GM19099 (cell line): ENCODE measurements around the gene PTPRG.

Experiments
- POLR2A ChIP-seq: IDR thresholded peaks from 3 replicates; pipeline ENCODE4 v1.6.1; 2011; ENCODE audit warnings: low read depth; ENCODE audit not compliant: insufficient read length; ENCODE audit errors: extremely low read depth

Gene PTPRG

DNA sequence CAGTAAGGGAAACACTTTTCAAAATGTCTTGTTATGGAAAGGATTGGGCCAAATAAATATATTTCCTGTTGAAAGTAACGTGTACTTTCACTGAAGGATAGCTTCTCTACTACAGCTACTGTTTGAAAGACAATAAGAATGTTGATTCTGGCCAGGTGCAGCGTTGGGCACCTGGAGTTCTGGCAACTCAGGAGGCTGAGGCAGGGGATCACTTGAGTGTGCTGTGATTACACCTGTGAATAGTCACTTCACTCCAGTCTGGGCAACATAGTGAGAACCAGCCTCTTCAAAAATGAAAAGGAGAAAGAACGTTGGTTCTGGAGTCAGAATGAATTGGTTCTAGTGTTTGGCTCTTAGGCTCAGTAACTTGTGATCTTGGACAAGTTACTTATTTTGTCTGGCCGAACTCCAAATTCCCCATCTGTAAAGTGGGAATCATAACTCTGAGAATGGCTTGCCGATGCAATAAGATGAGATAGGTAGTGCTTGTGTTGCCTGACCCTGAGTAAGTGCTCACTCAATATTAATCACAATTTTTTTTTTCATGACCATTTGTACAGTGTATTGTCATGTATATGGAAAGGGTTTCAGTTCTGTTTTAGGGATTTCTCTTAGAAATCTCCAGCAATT lies 310.8 kb downstream of the PTPRG start:
- no peak for TF ChIP-seq POLR2A

DNA sequence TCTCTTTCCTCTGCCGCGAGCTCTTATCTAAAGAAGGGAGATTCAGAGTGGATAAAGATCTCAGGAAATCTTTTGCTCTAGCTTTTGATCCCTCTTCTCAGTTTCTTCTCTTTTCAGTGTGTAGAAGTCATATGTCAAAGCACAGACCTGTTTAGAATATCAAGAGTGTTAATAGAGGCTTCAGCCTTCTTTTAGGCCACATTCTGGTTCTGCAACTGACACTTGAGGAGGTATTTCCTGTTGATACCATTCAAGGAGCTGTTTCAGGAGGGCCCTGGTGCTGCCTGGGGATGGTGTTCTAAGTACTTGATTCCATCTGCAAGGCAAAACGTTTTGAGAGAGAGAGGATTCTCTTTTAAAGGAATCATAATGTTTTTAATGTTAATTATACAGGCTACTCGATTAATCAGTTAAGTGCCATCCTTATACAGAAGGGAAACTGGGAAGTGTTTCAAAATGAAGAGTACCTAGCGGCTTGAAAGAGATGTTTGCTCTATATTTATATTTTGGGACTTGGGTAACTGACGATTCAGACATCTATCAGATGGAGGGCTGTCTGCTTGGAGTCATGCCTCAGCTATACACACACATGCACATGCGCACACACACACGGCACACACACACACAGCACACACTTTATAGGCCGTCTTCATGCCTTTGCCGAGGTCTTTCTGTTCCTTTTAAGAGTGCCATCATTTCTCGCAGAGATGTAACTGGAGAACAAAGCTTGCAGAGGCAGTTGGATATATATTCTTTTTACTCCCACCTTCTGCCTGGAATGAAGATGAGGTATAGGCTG lies 313.9 kb downstream of the PTPRG start:
- TF ChIP-seq POLR2A = no peak

DNA sequence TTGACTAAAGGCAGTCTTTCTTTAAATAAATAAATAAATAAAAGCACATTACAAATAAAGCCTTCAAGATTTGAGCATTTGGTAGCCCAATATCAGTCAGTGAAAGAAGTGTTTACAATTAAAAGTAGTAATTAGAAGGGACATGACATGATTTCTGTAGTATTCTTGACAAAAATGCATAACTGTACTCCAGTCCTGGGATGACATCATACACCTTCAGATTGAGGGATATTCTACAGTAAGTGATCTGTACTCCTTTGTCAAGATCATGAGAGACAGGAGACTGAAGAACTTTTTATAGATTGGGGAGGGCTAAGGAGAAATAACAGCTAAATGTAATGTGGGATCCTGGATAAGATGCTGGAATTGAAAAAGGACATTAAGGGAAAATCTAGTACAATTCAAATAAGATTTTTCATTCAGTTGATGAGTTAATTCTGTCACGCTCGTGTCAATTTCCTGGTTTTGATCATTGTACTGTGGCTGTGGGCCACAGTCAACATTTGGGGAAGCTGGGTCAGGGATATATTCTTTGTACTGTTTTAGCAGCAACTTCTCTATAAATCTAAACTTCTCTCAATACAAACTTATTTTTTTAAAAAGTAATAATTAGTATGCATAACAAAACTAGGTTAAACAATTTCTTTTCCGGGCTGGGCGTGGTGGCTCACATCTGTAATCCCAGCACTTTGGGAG lies 314.8 kb downstream of the PTPRG start:
- TF ChIP-seq POLR2A = no peak

DNA sequence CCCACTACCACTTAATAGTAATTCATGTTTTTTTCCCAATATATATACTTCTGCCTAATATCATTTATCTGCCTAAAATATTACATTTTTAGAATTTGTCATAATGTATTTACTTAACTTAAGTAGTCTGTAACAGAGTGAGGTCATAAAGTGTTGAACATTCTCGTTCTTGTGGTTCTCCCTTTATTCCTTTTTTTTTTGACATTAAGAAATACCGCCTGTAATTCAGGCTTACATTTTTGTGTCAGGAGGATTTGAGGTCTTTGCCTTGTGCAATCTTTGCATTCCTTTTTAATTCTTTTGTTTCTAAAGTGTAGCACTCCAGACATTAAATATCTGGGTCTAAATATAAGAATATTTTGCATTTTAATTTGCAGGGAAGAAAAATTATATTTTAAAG lies 315.4 kb downstream of the PTPRG start:
- no peak for TF ChIP-seq POLR2A

DNA sequence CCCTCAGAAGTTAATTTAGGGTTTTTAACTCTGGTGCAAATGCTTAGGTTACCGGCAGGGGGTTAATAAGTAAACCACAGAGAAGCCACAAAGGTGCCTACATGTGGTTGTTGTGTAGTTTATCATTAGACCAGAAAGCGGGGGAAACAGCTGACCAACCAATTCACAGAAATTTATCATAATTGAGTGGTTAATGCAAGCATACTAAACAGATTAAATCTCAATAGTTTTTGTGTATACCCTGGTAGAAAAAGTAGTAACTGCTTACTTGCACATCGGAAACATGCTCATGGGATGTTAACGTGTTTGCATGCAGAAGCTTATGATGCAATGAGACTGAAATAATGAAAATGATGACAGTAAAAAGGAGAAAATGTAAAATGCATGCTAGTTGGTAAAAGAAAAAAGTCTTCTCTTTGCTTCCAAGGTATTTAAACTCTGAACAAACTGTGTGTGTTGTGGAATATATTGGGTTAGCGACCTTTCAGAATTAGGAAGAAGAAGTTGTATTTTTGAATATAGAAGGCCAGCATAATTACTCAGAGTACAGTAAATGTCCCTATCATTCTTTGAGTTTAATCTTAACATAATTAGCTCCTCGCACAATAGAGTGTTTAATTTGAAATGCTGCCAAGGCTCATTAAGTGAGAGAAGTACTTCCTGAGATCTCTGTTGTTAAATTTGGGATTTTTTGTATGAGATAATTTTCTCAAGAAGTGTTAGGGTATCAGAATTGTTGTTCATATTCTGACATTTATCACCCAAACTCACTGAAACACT lies 316.2 kb downstream of the PTPRG start:
- no peak for TF ChIP-seq POLR2A

DNA sequence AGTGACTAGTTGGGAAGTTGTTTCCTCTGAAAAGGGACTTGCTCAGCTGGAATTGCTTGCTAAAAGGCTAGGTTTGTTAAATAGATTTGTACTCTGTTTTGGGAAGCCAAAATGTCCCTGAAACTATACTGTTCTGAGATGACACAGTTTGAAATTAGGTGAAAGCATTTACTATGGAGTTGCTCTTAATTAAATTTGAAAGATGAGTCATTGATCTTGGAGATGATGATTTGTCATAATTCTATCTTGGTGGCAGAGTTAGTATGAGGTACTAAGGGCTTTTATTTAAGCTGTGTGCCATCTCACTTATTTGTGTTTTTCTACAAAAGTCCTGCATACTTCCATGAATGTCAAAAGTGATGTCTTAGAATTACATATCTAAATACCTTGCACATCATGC lies 320.9 kb downstream of the PTPRG start:
- TF ChIP-seq POLR2A = no peak

DNA sequence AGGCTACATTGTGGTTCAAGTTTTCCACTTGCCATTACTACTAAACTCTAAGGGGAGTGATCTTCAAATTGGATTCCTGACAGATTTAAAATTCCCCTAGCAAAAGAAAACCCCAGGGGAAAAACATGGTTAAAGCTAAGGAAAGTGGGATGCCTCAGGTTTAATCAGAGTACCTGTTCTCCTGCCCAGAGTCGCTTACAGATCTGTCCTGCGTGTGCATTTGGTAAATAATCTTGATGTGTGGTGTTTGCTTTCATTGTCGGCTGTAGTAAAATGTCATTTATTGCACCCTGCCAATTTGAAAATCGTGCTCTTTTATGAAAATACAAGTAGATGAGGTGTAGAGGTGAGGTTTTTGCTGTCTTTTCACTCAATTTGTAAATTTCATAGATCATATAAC lies 323.4 kb downstream of the PTPRG start:
- no peak for TF ChIP-seq POLR2A

DNA sequence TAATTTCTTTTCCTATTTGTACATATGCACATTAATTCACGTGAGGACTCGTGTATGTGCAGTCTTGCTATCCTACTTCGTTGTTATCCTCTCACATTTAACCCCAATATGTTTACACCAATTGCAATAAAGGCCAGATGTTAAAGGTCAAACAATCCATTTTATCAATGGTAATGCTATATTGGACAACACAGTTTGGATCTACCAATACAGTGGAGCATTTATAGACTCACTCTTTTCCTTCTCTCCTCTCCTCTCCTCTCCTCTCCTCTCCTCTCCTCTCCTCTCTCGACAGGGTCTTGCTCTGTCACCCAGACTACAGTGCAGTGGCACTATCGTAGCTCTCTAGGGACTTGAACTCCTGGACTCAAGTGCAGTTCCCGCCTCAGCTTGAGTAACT lies 324.0 kb downstream of the PTPRG start:
- no peak for TF ChIP-seq POLR2A

DNA sequence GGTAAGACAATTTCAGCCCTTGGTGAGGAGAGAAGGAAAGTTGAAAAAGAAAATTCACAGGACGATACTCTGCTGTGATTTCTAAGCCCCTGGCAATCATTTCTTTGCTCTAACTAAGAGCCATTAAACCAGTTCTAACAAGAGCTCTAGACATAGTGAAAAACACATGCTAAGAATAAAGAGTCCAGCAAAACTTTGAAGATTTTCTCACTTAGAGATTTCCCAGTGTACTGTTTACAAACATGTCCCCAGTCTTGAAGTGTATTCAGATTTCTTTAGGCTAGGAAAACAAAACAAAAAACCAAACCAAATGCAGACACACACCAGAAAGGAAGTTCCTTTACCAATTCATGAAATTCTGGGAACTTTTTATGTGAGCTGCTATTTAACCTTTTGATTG lies 325.8 kb downstream of the PTPRG start:
- TF ChIP-seq POLR2A = no peak

DNA sequence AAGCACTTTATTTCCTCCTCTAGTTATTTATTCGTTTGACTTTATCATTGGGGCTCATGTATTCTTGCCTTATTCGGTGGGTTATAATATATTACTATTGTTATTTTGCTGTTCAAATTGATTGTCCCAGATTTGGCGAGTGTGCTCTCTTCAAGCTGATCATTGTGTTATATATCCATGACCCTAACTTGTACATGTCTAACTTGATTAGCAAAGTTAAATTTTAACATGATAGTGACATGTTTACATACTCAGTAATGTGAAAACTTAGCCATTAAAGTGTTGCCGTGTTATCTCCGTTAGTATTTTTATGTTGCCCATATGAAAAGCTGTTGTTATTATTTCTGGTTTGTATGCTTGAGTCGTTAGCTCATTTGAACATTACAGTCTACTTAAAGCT lies 327.9 kb downstream of the PTPRG start:
- no peak for TF ChIP-seq POLR2A

DNA sequence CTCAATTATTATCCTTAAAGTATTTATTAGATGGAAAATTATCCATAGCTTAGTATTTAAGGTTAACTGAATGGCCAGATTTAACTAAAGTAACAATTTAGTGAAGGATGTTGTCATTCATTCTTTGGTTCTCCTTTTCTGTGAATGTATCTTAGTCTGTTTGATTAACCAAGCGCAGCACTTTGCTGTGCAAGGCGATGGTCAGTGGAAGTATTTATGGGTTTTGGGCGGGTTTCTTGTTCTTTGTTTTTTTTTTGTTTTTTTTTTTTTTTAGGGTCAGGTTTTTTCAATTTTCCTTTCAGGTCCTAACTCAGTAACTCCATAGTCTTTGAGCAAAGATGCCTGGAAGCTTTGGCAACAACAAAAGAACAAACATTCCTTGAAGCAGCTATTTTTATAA lies 328.8 kb downstream of the PTPRG start:
- TF ChIP-seq POLR2A = no peak

DNA sequence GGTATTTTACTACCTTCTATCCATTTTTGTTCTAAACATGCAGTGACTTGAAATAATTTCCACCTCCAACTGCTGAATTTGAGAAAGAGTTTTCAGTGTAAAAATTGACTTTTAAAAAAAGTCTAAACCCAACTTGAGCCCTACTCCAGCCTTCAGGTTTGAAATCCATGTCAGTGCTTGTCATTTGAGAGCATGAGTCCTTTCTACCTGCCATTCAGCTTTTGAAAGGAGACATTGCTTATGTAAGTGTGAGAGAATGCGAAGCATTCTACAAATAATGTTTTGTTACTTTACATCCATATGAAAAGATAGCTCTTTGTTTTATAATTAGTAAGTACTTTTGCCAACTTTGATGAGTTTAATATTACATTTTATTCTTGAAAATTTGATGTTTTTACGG lies 329.2 kb downstream of the PTPRG start:
- no peak for TF ChIP-seq POLR2A

DNA sequence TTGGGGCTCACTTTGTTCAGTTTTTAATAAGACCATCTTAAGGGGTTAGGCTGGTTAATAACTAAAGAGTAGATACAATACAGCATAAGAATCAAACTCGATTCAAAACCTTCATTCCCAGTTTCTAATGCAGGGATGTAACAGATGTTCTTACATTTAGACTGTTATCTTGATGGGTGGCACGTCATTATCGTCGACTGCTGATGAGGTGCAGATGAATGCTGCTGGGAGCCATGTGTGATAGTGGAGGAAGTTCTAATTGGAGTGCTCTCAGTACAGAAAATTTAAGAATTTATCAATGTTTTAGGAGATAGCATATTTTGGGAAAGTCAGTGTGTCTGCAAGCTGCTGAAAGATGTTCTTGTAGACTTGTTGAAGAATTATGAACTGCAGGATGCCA lies 331.5 kb downstream of the PTPRG start:
- TF ChIP-seq POLR2A = no peak

DNA sequence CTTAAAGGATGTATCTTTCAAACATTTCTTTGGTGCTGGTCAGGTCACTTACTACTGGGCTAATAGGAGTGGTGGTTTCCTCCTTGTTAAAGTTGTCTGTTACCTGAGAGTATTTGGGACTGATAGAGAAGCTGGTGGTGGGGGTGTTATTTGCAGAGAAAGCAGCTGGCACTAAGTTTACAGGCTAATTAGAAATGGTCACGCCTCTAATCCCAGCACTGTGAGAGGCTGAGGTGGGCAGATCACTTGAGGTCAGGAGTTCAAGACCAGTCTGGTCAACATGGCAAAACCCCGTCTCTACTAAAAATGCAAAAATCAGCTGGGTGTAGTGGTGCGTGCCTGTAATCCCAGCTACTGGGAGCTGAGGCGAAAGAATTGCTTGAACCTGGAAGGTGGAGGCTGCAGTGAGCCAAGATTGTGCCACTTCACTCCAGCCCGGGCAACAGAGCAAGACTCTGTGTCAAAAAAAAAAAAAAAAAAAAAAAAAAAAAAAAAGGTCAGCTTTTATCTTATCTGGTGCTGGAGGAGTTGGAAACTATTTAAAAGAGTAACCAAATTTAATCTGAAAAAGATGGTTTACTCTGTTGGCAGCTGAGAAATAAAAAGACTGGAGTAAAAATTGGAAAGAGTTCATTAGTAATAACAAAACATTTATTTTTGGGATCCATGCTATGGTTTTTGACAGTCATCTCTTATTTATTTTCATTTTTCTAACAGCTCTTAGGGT lies 332.6 kb downstream of the PTPRG start:
- TF ChIP-seq POLR2A = no peak
